ENCODE results near the gene KRT37. TPM values are rescaled to one million over a fixed set of nuclear protein-coding genes. Genes with fewer than 3 reads are reported as not detected.
"Not testable (repeated sequence)": the region's sequence is repeated elsewhere in the genome, so short reads cannot be mapped to it uniquely, and the experiment has no call there.

The KRT37 gene
- total and polyA plus RNA-seq, 10 donors: not detected

GRCh38 chr17:41387670-41388069 is 36.7 kb downstream of the KRT37 start:
- H3K9me3 ChIP-seq: peaks cover 0 to 28% (median 23%) of the 10 kb centered on the region in 8 donors
- H3K4me1 ChIP-seq: no peaks in the 10 kb centered on the region
- H3K27ac ChIP-seq: no peak overlapping the region
- H3K27me3 ChIP-seq (replicated peaks in 1 of 7): peaks cover 0 to 26% (median 0%) of the 10 kb centered on the region in 7 donors
- no peak for DNase-seq
- H3K36me3 ChIP-seq: no peaks in the 10 kb centered on the region
- intact Hi-C loops (cut with DNase I; ENCODE audit: low total_unique reads): no loop called here
- TF ChIP-seq POLR2A (IDR thresholded peaks at IDR 0.05): no peak
- H3K4me3 ChIP-seq: no peak overlapping the region
- WGBS, 5 donors: 78 to 89% (median 83%) methylated on average over 4 of the region's 4 CpGs

- no peak for DNase-seq
- intact Hi-C loops (cut with DNase I; ENCODE audit: low total_unique reads): no loop called here
- H3K36me3 ChIP-seq: no peaks in the 10 kb centered on the region
- H3K9me3 ChIP-seq: peaks cover 0 to 28% (median 23%) of the 10 kb centered on the region in 8 donors
- no peak overlapping the region for H3K4me3 ChIP-seq
- TF ChIP-seq POLR2AphosphoS5 (IDR thresholded peaks at IDR 0.05) (no peak), CTCF (IDR thresholded peaks at IDR 0.05 in 8 of 11, conservative IDR thresholded peaks at IDR 0.05 in 3 of 11) (no peak), POLR2A (IDR thresholded peaks at IDR 0.05) (no peak)
- no peak overlapping the region for H3K27ac ChIP-seq
- no peaks in the 10 kb centered on the region for H3K4me1 ChIP-seq
- peaks cover 0 to 36% (median 0%) of the 10 kb centered on the region in 7 donors for H3K27me3 ChIP-seq (replicated peaks in 1 of 7)
- whole genome bisulfite sequencing, 5 donors: 92 to 100% (median 95%) methylated on average over 1 of the region's 1 CpG
Observed at GRCh38 chr17:41386227-41386626, 38.2 kb downstream of the KRT37 start.

GRCh38 chr17:41383690-41384089 is 40.7 kb downstream of the KRT37 start:
- no peaks in the 10 kb centered on the region for H3K4me1 ChIP-seq
- intact Hi-C loops (cut with DNase I; ENCODE audit: low total_unique reads): no loop called here
- H3K36me3 ChIP-seq: no peaks in the 10 kb centered on the region
- TF ChIP-seq POLR2AphosphoS5 (IDR thresholded peaks at IDR 0.05) (no peak), POLR2A (IDR thresholded peaks at IDR 0.05) (no peak), CTCF (IDR thresholded peaks at IDR 0.05 in 8 of 11, conservative IDR thresholded peaks at IDR 0.05 in 3 of 11) (no peak)
- H3K27me3 ChIP-seq (replicated peaks in 1 of 7): peaks cover 0 to 36% (median 0%) of the 10 kb centered on the region in 7 donors
- no peak overlapping the region for H3K4me3 ChIP-seq
- no peak overlapping the region for H3K27ac ChIP-seq
- DNase-seq: no peak
- peaks cover 0 to 28% (median 23%) of the 10 kb centered on the region in 8 donors for H3K9me3 ChIP-seq
- WGBS, 5 donors: 92 to 98% (median 95%) methylated on average over 1 of the region's 1 CpG

GRCh38 chr17:41382394-41382793 is 42.0 kb downstream of the KRT37 start:
- 88 to 96% (median 93%) methylated on average over 1 of the region's 1 CpG for WGBS, 5 donors
- no peak overlapping the region for H3K4me3 ChIP-seq
- intact Hi-C loops (cut with DNase I; ENCODE audit: low total_unique reads): no loop called here
- H3K9me3 ChIP-seq: peaks cover 0 to 22% (median 19%) of the 10 kb centered on the region in 8 donors
- TF ChIP-seq POLR2AphosphoS5 (IDR thresholded peaks at IDR 0.05) (no peak), CTCF (IDR thresholded peaks at IDR 0.05 in 8 of 11, conservative IDR thresholded peaks at IDR 0.05 in 3 of 11) (no peak), POLR2A (IDR thresholded peaks at IDR 0.05) (no peak)
- no peak overlapping the region for H3K27ac ChIP-seq
- peaks cover 0 to 36% (median 0%) of the 10 kb centered on the region in 7 donors for H3K27me3 ChIP-seq (replicated peaks in 1 of 7)
- H3K36me3 ChIP-seq: no peaks in the 10 kb centered on the region
- no peak for DNase-seq
- no peaks in the 10 kb centered on the region for H3K4me1 ChIP-seq

- WGBS, 5 donors: 88 to 94% (median 91%) methylated on average over 10 to 13 of the region's 13 CpGs
Observed at GRCh38 chr17:41381943-41382342, 42.4 kb downstream of the KRT37 start, which contains the start of gene KRT34. KRT34 (minus strand) TSS chr17:41382306; CDS start chr17:41382246, 60 bp downstream.

GRCh38 chr17:41380091-41380490 is 44.3 kb downstream of the KRT37 start:
- H3K27ac ChIP-seq; H3K36me3 ChIP-seq; H3K4me3 ChIP-seq; intact Hi-C loops (cut with DNase I; ENCODE audit: low total_unique reads); H3K9me3 ChIP-seq; DNase-seq; H3K4me1 ChIP-seq: not testable (repeated sequence)
- peaks cover 0 to 32% (median 0%) of the 10 kb centered on the region in 7 donors for H3K27me3 ChIP-seq (replicated peaks in 1 of 7)
- WGBS, 5 donors: 84 to 92% (median 91%) methylated on average over 7 of the region's 7 CpGs

More at GRCh38 chr17:41381943-41382342, 42.4 kb downstream of the KRT37 start, which contains the start of gene KRT34:
- DNase-seq; H3K36me3 ChIP-seq; intact Hi-C loops (cut with DNase I; ENCODE audit: low total_unique reads); H3K4me3 ChIP-seq; H3K27ac ChIP-seq; H3K4me1 ChIP-seq: not testable (repeated sequence)
- Histone ChIP-seq H3K27me3 (replicated peaks in 1 of 7) (peaks cover 0 to 36% (median 0%) of the 10 kb centered on the region in 7 donors), H3K9me3 (peaks cover 0 to 18% (median 15%) of the 10 kb centered on the region in 8 donors)

All from spleen (tissue), 11 donors.